Breast epithelium (tissue), 3 donors: ENCODE data around the gene CHMP5.

Experiments used
- CTCF ChIP-seq, 3 donors: fragments of 450-650 bp; IDR thresholded peaks; one replicate each; pipeline ENCODE4 v1.5.1; 2016 to 2017; ENCODE audit warnings: antibody characterized with exemption in 3 of 3, mild to moderate bottlenecking in 3 of 3, moderate library complexity in 3 of 3
- POLR2A ChIP-seq: fragments of 450-650 bp; IDR thresholded peaks from one replicate; pipeline ENCODE4 v1.6.1; 2016; ENCODE audit warnings: antibody characterized with exemption, mild to moderate bottlenecking, moderate library complexity

- TF ChIP-seq CTCF (IDR thresholded peaks at IDR 0.05): no peak
- no peak for TF ChIP-seq POLR2A
These were observed 18.5 kb upstream of the CHMP5 start for GRCh38 chr9:33246269-33246860.
